Natural killer cell treated with Interleukin-12 subunit alpha and Interleukin-12 subunit beta and Interleukin-15 and Interleukin-18, amount 100 ng/mL, for 72 hours (primary cell): ENCODE measurements around the gene FXYD3. TPM values are rescaled to one million over a fixed set of nuclear protein-coding genes. Genes with fewer than 3 reads are reported as not detected.
A peak's percentile ranks its signal among the peaks of the same experiment; 100 is the strongest.

ENCODE experiments used
- ATAC-seq, 2 donors: fragments of 150-1000 bp; cut with Tn5 transposase in 1 of 2; sonication (Bioruptor Pico), chemical (Tn5 transposase) in 1 of 2; 2 replicates each; pipeline ENCODE4 v1.10.0; 2021
- DNase-seq: peaks from one replicate; pipeline ENCODE4 v3.0.0; 2022; ENCODE audit warnings: low spot score
- H3K27ac Mint-ChIP-seq, 2 donors: 1 replicate in 1 of 2; 2 replicates in 1 of 2; pipeline ENCODE4 v1.8.0; 2022; ENCODE audit warnings: mixed read lengths in 2 of 2, mild to moderate bottlenecking in 1 of 2, moderate library complexity in 1 of 2
- H3K27me3 Mint-ChIP-seq, 2 donors: 1 replicate in 1 of 2; 2 replicates in 1 of 2; pipeline ENCODE4 v1.8.0; 2022; ENCODE audit warnings: mixed read lengths in 2 of 2
- H3K36me3 Mint-ChIP-seq: one replicate; pipeline ENCODE4 v1.8.0; 2022; ENCODE audit warnings: mixed read lengths
- H3K4me1 Mint-ChIP-seq, 2 donors: 1 replicate in 1 of 2; 2 replicates in 1 of 2; pipeline ENCODE4 v1.8.0; 2022; ENCODE audit warnings: low read depth in 2 of 2, mixed read lengths in 2 of 2, mild to moderate bottlenecking in 1 of 2
- H3K4me3 Mint-ChIP-seq: one replicate; pipeline ENCODE4 v1.8.0; 2022; ENCODE audit warnings: mixed read lengths
- H3K9me3 Mint-ChIP-seq: 2 replicates; pipeline ENCODE4 v1.8.0; 2022; ENCODE audit warnings: mixed read lengths
- total RNA-seq, 2 donors: library from RNA; stranded (reverse); gene quantifications; one replicate each; pipeline ENCODE4 v1.2.3, GENCODE V29; 2022

Gene FXYD3
- total RNA-seq, 2 donors from 2014 or later: not detected

DNA sequence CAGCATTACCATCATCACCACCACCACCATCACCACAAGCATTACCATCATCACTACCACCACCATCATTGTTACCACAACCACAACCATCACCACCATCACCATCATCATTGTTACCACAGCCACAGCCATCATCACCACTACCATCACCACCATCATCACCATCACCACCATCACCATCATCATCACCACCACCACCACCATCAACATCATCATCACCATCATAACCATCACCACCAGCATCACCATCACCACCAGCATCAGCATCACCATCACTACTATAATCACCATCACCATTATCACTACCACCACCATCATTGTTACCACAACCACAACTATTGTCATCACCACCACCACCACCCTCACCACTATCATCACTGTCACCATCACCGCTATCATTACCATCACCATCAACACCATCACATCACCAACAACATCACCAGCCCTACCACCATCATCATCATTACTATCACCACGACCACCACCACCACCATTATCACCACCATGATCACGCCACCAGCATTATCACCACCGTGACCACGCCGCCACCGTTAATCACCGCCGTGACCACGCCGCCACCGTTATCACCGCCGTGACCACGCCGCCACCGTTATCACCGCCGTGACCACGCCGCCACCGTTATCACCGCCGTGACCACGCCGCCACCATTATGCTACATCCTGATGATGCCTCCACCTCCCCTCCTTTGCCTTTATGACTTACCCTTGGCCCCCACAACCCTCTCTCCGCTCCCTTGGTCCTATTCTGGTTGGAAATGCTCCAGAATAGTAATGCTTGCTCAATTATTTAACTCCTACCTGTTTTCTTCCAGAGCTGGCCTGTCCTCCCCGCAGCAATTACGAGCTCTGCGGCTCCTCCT lies 10.0 kb upstream of the FXYD3 start:
- Mint-ChIP-seq H3K9me3 (no peaks in the 10 kb centered on the region), H3K4me1 (no peaks in the 10 kb centered on the region), H3K27me3 (peaks cover 0 to under 1% of the 10 kb centered on the region in 2 donors), H3K4me3 (no peak overlapping the region), H3K36me3 (no peaks in the 10 kb centered on the region), H3K27ac (no peak overlapping the region)
- DNase-seq: no peak
- ATAC-seq: no peak

DNA sequence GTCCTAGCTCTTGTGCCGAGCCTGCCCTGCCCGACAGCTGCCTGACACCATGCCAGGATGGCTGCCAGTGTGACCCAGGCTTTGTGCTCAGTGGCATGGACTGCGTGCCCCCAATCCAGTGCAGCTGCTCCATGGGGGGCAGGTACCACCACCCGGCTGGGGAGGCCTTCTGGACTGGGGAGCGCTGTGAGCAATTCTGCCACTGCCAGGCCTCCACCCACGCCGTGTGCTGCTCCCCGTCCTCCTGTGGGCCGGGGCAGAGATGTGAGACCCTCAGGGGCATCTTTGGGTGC lies 9.4 kb upstream of the FXYD3 start:
- ATAC-seq (no peak), DNase-seq (no peak)
- Mint-ChIP-seq H3K27ac (no peak overlapping the region), H3K9me3 (no peaks in the 10 kb centered on the region), H3K4me1 (no peaks in the 10 kb centered on the region), H3K27me3 (peaks cover 0 to 3% of the 10 kb centered on the region in 2 donors), H3K36me3 (no peaks in the 10 kb centered on the region), H3K4me3 (no peak overlapping the region)

DNA sequence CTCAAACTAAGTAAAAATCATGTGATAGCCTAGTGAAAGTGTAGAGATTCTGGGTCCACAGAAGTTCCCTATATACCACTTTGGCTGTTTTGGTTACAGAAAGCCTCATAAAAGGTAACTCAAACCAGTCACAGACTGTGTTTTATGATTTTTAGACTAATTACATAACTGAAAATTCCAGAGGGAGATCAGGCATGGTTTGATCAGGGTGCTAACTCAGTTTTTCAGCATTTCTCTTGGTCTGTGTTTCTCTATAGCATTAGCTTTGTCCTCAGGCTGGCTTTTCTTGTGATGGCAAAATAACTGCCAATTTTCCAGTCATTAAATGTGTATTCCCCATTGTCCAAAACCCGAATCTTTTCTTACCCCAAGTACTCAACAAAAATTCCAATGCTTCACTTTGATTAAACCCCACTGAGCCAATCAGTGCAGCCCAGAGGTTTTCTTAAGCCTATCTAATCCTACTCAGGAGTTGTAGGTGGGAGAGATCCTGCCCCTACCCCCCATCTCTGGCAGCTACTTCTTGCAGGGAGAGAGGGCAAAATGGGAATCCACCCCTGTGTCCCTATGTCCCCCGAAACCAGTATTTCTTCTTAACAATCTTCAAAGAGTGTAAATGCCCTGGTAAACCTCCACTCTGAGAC lies 8.6 kb upstream of the FXYD3 start:
- no peak overlapping the region for H3K4me3 Mint-ChIP-seq
- H3K9me3 Mint-ChIP-seq: no peaks in the 10 kb centered on the region
- H3K36me3 Mint-ChIP-seq: no peaks in the 10 kb centered on the region
- no peaks in the 10 kb centered on the region for H3K4me1 Mint-ChIP-seq
- ATAC-seq (no peak), DNase-seq (no peak)
- no peak overlapping the region for H3K27ac Mint-ChIP-seq
- peaks cover 0 to 6% of the 10 kb centered on the region in 2 donors for H3K27me3 Mint-ChIP-seq

DNA sequence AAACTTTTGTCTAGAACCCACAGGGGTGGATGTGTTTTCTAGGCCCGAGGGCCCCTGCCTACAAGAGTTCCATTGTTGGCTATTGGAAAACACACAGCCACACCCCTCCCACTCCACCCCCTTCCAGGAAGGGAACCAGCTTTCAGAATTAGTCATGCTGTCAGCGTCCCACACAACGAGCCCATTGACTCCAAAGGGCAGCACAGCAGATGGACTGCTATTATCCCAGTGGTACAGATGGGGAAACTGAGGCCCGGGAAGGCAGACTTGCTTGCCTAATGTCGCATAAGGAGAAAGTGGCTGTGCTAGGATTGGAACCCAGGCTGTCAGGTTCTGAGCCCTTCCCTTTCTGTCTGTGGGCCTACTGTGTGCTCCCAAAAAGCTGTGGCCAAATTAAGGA lies 8.1 kb upstream of the FXYD3 start:
- ATAC-seq (no peak), DNase-seq (no peak)

DNA sequence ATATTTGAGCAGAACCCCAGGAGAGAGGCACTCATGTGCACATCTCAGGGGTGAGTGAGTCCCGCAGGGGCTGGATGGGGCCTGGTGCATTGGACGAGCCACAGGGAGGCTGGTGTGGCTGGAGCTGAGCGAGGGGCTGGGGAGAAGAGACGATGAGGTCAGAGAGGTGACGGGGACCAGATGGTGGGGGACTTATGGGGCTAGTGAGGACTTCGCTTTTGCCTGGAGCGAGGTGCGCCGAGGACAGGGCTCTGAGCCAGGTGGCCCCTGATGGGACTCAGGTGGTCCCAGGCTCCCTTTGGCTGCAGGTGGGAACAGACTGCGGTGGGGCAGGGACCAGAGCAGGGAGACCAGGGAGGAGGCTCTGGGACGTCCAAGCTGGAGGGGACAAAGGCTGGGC lies 6.9 kb upstream of the FXYD3 start:
- H3K27ac Mint-ChIP-seq: no peak overlapping the region

More for the DNA sequence above, 8.1 kb upstream of the FXYD3 start:
- peaks cover 0 to 6% of the 10 kb centered on the region in 2 donors for H3K27me3 Mint-ChIP-seq
- no peak overlapping the region for H3K4me3 Mint-ChIP-seq
- no peaks in the 10 kb centered on the region for H3K4me1 Mint-ChIP-seq
- no peaks in the 10 kb centered on the region for H3K36me3 Mint-ChIP-seq
- H3K9me3 Mint-ChIP-seq: no peaks in the 10 kb centered on the region
- H3K27ac Mint-ChIP-seq: no peak overlapping the region

DNA sequence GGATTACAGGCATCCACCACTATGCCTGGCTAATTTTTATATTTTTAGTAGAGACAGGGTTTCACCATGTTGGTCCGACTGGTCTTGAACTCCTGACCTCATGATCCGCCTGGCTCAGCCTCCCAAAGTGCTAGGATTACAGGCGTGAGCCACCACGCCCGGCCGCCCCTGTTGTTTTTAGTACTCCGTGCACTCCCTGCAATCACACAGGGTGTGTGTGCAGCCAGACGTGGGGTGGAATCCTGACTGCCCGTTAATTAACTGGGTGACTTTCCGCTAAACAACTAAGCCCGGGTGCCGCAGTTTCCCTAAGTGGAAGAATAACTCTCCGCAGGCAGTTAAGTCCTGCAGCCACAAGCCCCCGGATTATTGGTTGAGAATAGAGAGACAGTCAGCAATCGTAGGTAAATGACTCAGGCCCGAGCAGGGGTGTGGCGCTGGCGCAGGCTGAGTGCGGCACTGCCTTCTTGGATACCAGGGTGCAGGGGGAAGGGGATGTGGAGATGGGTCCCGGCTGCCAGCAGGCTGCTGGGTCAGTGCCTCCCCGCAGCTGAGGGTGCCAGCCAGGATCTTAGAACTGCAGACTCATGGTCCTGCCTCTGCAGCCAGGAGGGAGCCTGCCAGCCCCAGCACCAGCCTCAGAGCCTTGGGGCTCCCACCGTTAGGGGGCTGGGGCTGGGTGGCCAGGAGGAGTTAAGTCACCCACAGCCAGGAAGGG lies 6.1 kb upstream of the FXYD3 start:
- Mint-ChIP-seq H3K27me3 (peaks cover 0 to 6% of the 10 kb centered on the region in 2 donors), H3K4me1 (peaks cover 0 to 2% of the 10 kb centered on the region in 2 donors), H3K4me3 (no peak overlapping the region), H3K27ac (no peak overlapping the region), H3K9me3 (no peaks in the 10 kb centered on the region), H3K36me3 (no peaks in the 10 kb centered on the region)
- ATAC-seq (no peak), DNase-seq (no peak)

More for the DNA sequence above, 6.9 kb upstream of the FXYD3 start:
- ATAC-seq (no peak), DNase-seq (no peak)
- Mint-ChIP-seq H3K9me3 (no peaks in the 10 kb centered on the region), H3K4me1 (no peaks in the 10 kb centered on the region), H3K36me3 (no peaks in the 10 kb centered on the region), H3K27me3 (peaks cover 0 to 6% of the 10 kb centered on the region in 2 donors), H3K4me3 (no peak overlapping the region)

DNA sequence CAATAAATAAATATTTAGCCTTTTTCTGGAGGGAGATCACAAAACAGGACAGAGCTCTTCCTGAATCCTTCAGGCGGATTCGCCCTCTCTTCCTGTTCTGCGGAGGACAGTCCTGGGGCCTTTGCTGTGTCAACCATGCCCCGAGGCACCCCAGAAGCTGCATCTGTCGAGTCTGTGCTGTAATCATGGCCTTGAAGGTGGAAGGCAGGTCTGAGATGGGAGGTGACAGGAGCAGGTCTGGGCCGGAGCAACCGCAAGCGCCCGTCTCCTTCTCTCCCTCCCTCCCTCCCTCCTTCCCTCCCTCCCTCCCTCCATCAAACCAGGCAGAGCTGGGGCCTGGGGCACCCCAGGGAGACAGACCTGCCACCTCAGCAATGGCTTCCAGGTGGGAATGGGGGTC lies 4.6 kb upstream of the FXYD3 start:
- Mint-ChIP-seq H3K9me3 (no peaks in the 10 kb centered on the region), H3K27ac (no peak overlapping the region), H3K27me3 (peaks cover 0 to 6% of the 10 kb centered on the region in 2 donors), H3K36me3 (no peaks in the 10 kb centered on the region), H3K4me1 (peaks cover 0 to 6% of the 10 kb centered on the region in 2 donors), H3K4me3 (no peak overlapping the region)
- no peak for ATAC-seq
- no peak for DNase-seq

DNA sequence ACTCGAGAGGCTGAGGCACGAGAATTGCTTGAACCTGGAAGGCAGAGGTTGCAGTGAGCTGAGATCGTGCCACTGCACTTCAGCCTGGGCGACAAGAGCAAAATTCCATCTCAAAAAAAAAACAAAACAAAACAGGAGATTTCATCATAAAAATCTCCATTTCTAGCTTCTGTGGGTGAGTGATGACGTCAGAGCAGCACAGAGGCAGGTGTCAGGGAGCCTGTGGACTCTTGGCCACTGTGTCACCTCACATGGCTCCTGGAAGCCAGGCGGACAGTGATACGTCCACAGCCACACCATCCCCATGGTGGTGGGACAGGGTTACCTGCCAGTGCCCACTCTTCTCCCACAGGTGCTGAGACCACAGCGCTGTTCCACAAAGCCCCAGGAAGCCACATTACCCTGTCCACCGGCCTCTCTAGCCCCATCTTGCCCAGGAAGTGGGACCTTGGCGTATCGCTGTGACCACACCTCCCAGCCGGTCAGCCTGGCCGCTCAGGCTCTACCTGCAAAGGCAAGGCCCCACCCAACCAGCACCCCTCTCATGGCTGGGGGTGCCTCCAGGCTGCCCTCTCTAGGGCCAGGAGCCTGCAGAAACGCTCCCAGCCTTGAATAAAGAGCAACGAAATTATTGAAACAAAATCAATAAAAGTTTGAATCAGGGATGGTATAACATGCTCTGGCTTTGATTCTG lies 2.5 kb upstream of the FXYD3 start:
- Mint-ChIP-seq H3K27ac (no peak overlapping the region), H3K4me3 (no peak overlapping the region), H3K4me1 (peaks cover 0 to 6% of the 10 kb centered on the region in 2 donors), H3K36me3 (no peaks in the 10 kb centered on the region), H3K27me3 (peaks cover 0 to 6% of the 10 kb centered on the region in 2 donors), H3K9me3 (no peaks in the 10 kb centered on the region)
- ATAC-seq: no peak
- DNase-seq: no peak

DNA sequence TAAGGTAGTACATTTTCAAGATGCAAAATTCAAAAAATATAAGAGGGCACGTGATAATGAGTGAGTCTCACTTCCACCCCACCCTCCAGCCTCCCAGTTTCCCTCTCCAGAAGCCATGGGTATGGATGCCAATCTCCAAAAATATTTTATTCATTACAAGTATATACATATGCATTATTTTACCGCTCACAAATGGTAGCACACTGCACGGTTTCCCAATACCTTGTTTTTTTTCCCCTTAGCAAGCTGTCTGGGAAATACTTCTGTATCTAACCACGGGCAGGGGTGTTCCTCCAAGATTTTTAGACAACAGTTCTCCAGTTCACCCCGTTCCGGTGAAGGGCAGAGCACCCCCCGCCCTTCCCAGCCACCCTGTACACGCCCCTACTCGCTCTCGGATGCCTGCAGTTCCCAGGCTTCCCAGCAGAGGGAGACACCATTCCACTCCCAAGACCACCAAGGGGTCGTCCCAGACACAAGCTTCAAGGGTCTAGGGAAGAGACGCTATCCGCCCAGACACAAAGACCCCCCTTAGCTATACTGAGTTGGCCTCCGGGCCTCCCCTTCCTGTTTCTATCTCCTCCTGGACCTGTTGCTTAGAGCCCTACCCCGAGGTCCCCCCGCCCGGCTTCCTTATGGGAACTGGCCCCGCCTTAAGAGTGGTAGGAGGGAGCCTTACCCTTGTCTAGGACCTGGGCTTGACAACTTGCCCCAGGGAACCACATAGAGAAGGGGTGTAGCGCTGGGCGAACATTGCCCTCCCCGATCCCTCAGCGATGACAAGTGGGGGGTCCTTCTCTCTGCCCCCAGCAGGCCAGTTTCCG lies 1.1 kb upstream of the FXYD3 start:
- H3K4me3 Mint-ChIP-seq: no peak overlapping the region

DNA sequence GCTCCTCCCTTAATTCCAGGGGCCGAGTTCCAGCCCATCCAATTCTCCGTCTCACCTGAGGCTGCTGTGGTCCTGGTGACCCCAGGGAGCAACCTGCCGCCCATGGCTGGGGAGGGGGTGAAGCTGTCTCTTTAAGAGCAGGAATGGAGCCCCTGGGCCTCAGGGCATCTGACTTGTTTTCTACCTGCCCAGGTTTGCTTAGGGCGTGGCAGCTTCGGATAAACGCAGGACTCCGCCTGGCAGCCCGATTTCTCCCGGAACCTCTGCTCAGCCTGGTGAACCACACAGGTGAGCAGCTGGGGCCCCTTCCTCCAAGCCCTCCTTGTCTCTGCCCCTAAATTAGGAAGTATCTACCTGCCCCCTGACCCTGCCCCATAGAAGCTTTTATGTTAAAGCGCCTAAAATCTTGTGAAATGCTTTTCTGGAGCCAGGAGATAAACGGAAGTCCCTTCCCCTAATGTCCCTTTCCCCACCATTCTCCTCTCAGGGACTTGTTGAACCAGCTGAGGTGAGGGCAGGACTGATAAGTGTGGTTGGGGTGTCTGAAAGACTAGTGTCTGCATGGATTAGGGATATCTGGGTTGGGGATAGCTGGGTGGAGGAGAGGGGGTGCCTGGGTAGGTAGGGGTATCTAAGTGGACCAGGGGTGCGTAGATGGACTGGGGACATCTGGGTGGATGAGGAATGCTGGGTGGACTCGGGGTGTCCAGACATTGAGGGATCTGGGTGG lies 614 bp downstream of the FXYD3 start:
- DNase-seq: no peak
- no peak overlapping the region for H3K4me3 Mint-ChIP-seq
- no peaks in the 10 kb centered on the region for H3K9me3 Mint-ChIP-seq
- peaks cover 0 to 3% of the 10 kb centered on the region in 2 donors for H3K27me3 Mint-ChIP-seq
- H3K36me3 Mint-ChIP-seq: no peaks in the 10 kb centered on the region
- H3K27ac Mint-ChIP-seq: peak overlapping the region in 1 of 2 donors; percentile 5
- H3K4me1 Mint-ChIP-seq: peaks cover 0 to 6% of the 10 kb centered on the region in 2 donors
- no peak for ATAC-seq

More for the DNA sequence above, 1.1 kb upstream of the FXYD3 start:
- no peaks in the 10 kb centered on the region for H3K36me3 Mint-ChIP-seq
- ATAC-seq: peak; percentile 50 to 77
- H3K4me1 Mint-ChIP-seq: peaks cover 0 to 6% of the 10 kb centered on the region in 2 donors
- no peak for DNase-seq
- no peak overlapping the region for H3K27ac Mint-ChIP-seq
- H3K9me3 Mint-ChIP-seq: no peaks in the 10 kb centered on the region
- peaks cover 0 to 6% of the 10 kb centered on the region in 2 donors for H3K27me3 Mint-ChIP-seq

DNA sequence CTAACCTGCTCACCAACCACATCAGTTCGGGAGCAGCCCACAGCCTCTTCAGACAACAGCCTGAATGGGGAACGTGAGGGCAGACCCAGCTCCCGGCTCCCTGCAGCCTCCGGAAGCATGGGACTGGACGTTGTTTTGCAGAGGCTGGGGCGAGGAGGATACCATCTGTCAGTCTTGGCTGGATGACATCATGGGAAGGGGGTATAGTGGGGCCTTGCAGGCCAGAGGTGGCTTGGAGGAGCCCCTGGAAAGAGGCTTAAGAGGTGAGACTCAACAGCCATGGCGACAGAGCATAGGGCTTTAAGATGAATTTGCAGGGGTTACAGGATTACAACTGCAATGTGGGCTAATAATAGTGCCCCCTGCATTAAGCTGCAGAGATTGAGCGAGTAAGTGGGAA lies 1.5 kb downstream of the FXYD3 start:
- Mint-ChIP-seq H3K4me3 (no peak overlapping the region), H3K36me3 (no peaks in the 10 kb centered on the region), H3K4me1 (peaks cover 0 to 6% of the 10 kb centered on the region in 2 donors), H3K27me3 (no peaks in the 10 kb centered on the region), H3K9me3 (no peaks in the 10 kb centered on the region), H3K27ac (peak overlapping the region in 1 of 2 donors; percentile 5)
- DNase-seq (no peak), ATAC-seq (no peak)

DNA sequence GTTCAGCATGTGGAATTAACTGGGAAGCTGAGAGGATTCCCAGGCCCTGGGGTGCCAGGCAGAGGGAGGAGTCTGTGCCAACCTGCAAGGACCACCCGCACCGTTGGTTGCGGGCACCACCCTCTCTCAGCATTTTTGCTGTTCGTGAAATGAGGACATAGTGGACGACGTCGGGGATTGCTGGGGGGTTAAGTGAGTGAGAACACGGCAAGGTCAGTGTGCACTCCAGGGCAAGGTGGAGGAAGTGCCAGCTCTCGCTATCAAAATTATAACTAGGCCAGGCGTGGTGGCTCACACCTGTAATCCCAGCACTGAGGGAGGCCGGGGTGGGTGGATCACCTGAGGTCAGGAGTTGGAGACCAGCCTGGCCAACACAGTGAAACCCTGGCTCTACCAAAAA lies 2.2 kb downstream of the FXYD3 start:
- H3K27me3 Mint-ChIP-seq: no peaks in the 10 kb centered on the region
- H3K4me3 Mint-ChIP-seq: no peak overlapping the region
- H3K9me3 Mint-ChIP-seq: no peaks in the 10 kb centered on the region
- H3K4me1 Mint-ChIP-seq: peaks cover 0 to 6% of the 10 kb centered on the region in 2 donors
- ATAC-seq (no peak), DNase-seq (no peak)
- no peak overlapping the region for H3K27ac Mint-ChIP-seq
- no peaks in the 10 kb centered on the region for H3K36me3 Mint-ChIP-seq
